ENCODE data around the gene RARS2. TPM values are rescaled to one million over a fixed set of nuclear protein-coding genes. Genes with fewer than 3 reads are reported as not detected.
"Not testable (repeated sequence)": the region's sequence is repeated elsewhere in the genome, so short reads cannot be mapped to it uniquely, and the experiment has no call there.

RARS2 gene
- total RNA-seq, 4 donors from 2014 or later, result 26.4 to 48.5 (median 44.8) TPM

DNA sequence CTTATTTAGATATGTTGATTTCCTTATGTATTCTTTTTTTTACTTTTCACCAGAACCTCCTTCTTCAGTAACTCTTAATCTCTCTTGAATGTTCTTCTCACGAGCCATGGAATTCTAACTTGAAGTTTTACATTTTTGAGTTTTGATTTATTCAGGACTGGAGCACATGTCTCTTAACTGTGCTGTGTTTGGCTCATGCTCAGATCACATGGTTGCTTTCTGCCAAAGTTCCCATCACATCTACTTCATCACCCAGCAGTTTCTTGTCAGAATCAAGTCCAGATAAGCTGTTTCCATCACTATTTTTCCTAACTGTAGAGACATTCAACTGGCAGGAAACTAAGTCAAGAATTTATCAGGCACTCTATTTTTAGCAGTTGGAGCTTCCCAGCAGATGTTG is 85.3 kb downstream of the RARS2 start:
- DNase-seq, result no peak
- no peak overlapping the region for H3K4me3 ChIP-seq
- no peak overlapping the region for H3K27ac ChIP-seq
- H3K9me3 ChIP-seq, result no peaks in the 10 kb centered on the region
- peaks cover 0 to 54% (median 0%) of the 10 kb centered on the region in 3 donors for H3K36me3 ChIP-seq
- H3K4me1 ChIP-seq, result no peaks in the 10 kb centered on the region
- TF ChIP-seq, protein P1, sequence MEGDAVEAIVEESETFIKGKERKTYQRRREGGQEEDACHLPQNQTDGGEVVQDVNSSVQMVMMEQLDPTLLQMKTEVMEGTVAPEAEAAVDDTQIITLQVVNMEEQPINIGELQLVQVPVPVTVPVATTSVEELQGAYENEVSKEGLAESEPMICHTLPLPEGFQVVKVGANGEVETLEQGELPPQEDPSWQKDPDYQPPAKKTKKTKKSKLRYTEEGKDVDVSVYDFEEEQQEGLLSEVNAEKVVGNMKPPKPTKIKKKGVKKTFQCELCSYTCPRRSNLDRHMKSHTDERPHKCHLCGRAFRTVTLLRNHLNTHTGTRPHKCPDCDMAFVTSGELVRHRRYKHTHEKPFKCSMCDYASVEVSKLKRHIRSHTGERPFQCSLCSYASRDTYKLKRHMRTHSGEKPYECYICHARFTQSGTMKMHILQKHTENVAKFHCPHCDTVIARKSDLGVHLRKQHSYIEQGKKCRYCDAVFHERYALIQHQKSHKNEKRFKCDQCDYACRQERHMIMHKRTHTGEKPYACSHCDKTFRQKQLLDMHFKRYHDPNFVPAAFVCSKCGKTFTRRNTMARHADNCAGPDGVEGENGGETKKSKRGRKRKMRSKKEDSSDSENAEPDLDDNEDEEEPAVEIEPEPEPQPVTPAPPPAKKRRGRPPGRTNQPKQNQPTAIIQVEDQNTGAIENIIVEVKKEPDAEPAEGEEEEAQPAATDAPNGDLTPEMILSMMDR (IDR thresholded peaks at IDR 0.05), result no peak
- TF ChIP-seq POLR2A (IDR thresholded peaks at IDR 0.05), result no peak
- no peaks in the 10 kb centered on the region for H3K27me3 ChIP-seq

DNA sequence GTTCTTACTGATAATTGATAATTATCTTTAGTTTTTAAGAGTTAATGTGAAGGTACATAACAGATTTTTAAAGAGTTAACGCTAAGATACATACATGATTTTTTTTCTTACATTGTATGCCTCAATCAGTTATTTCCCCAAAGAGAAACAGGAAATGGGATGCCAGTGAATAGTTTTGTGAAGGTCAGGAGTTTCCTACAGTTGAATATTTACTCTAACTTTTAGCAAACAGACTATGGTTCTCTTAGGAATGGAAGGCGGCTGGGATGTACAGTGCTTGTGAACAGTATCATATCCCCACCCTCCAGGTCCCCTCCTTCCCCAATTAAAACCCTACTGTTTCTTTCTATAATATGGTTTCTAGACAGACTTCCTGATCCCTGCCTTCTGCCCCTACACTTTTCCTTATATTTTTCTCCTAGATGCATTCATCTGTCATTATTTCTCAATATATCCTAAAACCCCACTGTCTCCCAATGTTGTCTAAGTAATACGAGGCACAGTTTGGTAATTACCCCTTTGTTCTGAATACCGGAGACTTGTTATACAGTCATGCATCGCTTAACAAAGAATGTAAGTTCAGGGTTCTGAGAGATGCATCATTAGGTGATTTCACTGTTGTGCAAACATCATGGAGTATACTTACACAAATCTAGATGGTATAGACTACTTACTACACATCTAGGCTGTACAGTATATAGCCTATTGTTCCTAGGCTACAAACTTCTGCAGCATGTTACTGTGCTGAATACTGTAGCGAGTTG is 87.8 kb downstream of the RARS2 start:
- Histone ChIP-seq H3K27ac (no peak overlapping the region), H3K27me3 (no peaks in the 10 kb centered on the region), H3K36me3 (peaks cover 0 to 34% (median 0%) of the 10 kb centered on the region in 3 donors), H3K4me3 (no peak overlapping the region), H3K9me3 (no peaks in the 10 kb centered on the region), H3K4me1 (no peaks in the 10 kb centered on the region)
- DNase-seq, result no peak
- TF ChIP-seq, protein P1 (IDR thresholded peaks at IDR 0.05), result no peak

DNA sequence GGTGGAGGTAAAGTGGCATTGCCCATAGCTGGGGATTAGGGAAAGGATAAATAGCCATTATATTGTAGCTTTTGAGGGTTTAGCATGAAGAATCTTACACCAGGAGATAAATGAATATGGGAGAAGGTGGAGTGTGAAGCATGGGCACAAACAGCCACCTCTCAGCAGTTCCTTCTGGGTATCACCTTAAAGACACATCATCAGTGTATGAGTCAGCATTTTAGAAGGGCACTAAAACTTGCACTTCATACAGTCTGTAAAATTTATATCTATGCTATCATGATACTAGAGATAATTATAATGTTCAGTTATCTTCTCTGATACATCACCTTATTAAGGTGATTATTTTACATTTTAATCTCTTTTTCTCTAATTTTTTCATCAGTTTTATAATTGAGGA is 91.7 kb downstream of the RARS2 start:
- Histone ChIP-seq H3K4me1 (no peaks in the 10 kb centered on the region), H3K9me3 (no peaks in the 10 kb centered on the region), H3K4me3 (no peak overlapping the region), H3K27ac (no peak overlapping the region), H3K27me3 (no peaks in the 10 kb centered on the region), H3K36me3 (peaks cover 0 to 11% (median 0%) of the 10 kb centered on the region in 3 donors)
- DNase-seq, result no peak
- TF ChIP-seq, protein P1 (IDR thresholded peaks at IDR 0.05), result no peak
- TF ChIP-seq POLR2A (IDR thresholded peaks at IDR 0.05), result no peak

- no peaks in the 10 kb centered on the region for H3K9me3 ChIP-seq
- no peak for DNase-seq
- no peak for TF ChIP-seq POLR2A (IDR thresholded peaks at IDR 0.05)
- TF ChIP-seq, protein P1 (IDR thresholded peaks at IDR 0.05), result no peak
- H3K4me3 ChIP-seq, result no peak overlapping the region
- no peaks in the 10 kb centered on the region for H3K4me1 ChIP-seq
- H3K27ac ChIP-seq, result no peak overlapping the region
- peaks cover 0 to 15% (median 0%) of the 10 kb centered on the region in 3 donors for H3K36me3 ChIP-seq
- H3K27me3 ChIP-seq, result no peaks in the 10 kb centered on the region
These were observed 94.9 kb downstream of the RARS2 start for GRCh38 chr6:87494761-87495422.

DNA sequence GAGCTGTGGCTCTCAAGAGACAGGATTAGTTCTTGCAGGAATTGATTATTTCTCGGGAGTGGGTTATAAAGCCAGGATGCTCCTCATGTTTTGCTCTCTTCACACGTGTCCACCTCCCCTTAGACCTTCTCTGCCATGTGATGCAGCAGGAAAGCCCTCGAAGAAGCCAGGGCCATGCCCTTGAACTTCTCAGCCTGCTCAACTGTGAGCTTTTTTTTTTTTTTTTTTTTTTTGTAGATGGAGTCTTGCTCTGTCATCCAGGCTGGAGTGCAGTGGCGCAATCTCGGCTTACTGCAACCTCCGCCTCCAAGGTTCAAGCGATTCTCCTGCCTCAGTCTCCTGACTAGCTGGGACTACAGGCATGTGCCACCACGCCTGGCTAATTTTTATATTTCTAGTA is 100.5 kb downstream of the RARS2 start:
- H3K9me3 ChIP-seq, H3K27me3 ChIP-seq, H3K4me1 ChIP-seq, H3K27ac ChIP-seq, H3K4me3 ChIP-seq, DNase-seq: not testable (repeated sequence)
- peaks cover 0 to 15% (median 0%) of the 10 kb centered on the region in 3 donors for H3K36me3 ChIP-seq

DNA sequence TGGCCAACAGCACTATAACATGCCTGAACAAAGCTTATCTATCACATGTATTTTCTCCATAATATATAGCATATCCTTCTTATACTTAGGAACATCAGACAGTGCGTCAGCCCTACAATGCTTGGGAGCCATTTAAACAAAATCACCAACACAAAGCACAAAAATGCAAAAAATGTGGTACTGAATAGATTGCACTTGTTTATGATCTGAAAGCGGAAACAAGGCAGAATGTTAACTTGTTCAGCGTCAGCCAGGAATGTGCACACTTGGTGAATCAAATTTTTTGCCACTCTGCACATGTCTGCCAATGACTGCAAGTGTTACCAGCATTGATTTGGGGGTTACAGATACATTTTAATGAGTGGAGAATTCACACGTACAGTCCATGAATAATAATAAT is 102.2 kb downstream of the RARS2 start:
- H3K9me3 ChIP-seq, result no peaks in the 10 kb centered on the region
- no peak for DNase-seq

More for the DNA sequence above, 102.2 kb downstream of the RARS2 start:
- Histone ChIP-seq H3K27ac (no peak overlapping the region), H3K4me1 (no peaks in the 10 kb centered on the region), H3K27me3 (no peaks in the 10 kb centered on the region), H3K4me3 (no peak overlapping the region), H3K36me3 (peaks cover 0 to 9% (median 0%) of the 10 kb centered on the region in 3 donors)
- TF ChIP-seq, protein P1 (IDR thresholded peaks at IDR 0.05), result no peak
- no peak for TF ChIP-seq POLR2A (IDR thresholded peaks at IDR 0.05)
